ENCODE results near the gene ALKBH3. TPM values are rescaled to one million over a fixed set of nuclear protein-coding genes. Genes with fewer than 3 reads are reported as not detected.

Gene ALKBH3
- total RNA-seq, 1 donor from 2014 or later: 40.5 TPM

- TF ChIP-seq, protein P1, sequence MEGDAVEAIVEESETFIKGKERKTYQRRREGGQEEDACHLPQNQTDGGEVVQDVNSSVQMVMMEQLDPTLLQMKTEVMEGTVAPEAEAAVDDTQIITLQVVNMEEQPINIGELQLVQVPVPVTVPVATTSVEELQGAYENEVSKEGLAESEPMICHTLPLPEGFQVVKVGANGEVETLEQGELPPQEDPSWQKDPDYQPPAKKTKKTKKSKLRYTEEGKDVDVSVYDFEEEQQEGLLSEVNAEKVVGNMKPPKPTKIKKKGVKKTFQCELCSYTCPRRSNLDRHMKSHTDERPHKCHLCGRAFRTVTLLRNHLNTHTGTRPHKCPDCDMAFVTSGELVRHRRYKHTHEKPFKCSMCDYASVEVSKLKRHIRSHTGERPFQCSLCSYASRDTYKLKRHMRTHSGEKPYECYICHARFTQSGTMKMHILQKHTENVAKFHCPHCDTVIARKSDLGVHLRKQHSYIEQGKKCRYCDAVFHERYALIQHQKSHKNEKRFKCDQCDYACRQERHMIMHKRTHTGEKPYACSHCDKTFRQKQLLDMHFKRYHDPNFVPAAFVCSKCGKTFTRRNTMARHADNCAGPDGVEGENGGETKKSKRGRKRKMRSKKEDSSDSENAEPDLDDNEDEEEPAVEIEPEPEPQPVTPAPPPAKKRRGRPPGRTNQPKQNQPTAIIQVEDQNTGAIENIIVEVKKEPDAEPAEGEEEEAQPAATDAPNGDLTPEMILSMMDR (IDR thresholded peaks at IDR 0.05): no peak
- no peak overlapping the region for H3K27ac Mint-ChIP-seq
- H3K9me3 Mint-ChIP-seq: no peaks in the 10 kb centered on the region
- ChIA-PET CTCF (no interaction called here), POLR2A (no interaction called here)
- H3K4me3 Mint-ChIP-seq: no peak overlapping the region
- H3K4me1 Mint-ChIP-seq: no peaks in the 10 kb centered on the region
- peaks cover 12% of the 10 kb centered on the region for H3K27me3 Mint-ChIP-seq
- intact Hi-C loops (cut with micrococcal nuclease): no loop called here
- no peaks in the 10 kb centered on the region for H3K36me3 Mint-ChIP-seq (ENCODE audit: low read depth)
- ATAC-seq (ENCODE audit: low read depth) (no peak), DNase-seq (no peak)
Observed at GRCh38 chr11:43962383-43963278, 82.0 kb downstream of the ALKBH3 start.

- ChIA-PET POLR2A (no interaction called here), CTCF (no interaction called here)
- Mint-ChIP-seq H3K27me3 (peaks cover 18% of the 10 kb centered on the region), H3K9me3 (no peaks in the 10 kb centered on the region), H3K4me1 (no peaks in the 10 kb centered on the region), H3K4me3 (no peak overlapping the region), H3K36me3 (ENCODE audit: low read depth) (no peaks in the 10 kb centered on the region), H3K27ac (no peak overlapping the region)
- DNase-seq (no peak), ATAC-seq (ENCODE audit: low read depth) (no peak)
- intact Hi-C loops (cut with micrococcal nuclease): no loop called here
- TF ChIP-seq, protein P1 (IDR thresholded peaks at IDR 0.05): no peak
Observed at GRCh38 chr11:43963279-43963620, 82.6 kb downstream of the ALKBH3 start.

- DNase-seq (no peak), ATAC-seq (ENCODE audit: low read depth) (no peak)
- no peaks in the 10 kb centered on the region for H3K4me1 Mint-ChIP-seq
- H3K4me3 Mint-ChIP-seq: no peak overlapping the region
- H3K27me3 Mint-ChIP-seq: peaks cover 17% of the 10 kb centered on the region
- ChIA-PET CTCF (no interaction called here), POLR2A (no interaction called here)
- TF ChIP-seq, protein P1 (IDR thresholded peaks at IDR 0.05): no peak
- H3K27ac Mint-ChIP-seq: no peak overlapping the region
- H3K9me3 Mint-ChIP-seq: no peaks in the 10 kb centered on the region
- no peaks in the 10 kb centered on the region for H3K36me3 Mint-ChIP-seq (ENCODE audit: low read depth)
- intact Hi-C loops (cut with micrococcal nuclease): no loop called here
Observed at GRCh38 chr11:43967661-43968060, 87.0 kb downstream of the ALKBH3 start.

GRCh38 chr11:43968719-43969118, 88.1 kb downstream of the ALKBH3 start:
- ATAC-seq (ENCODE audit: low read depth) (no peak), DNase-seq (no peak)
- no peak overlapping the region for H3K27ac Mint-ChIP-seq
- no peaks in the 10 kb centered on the region for H3K36me3 Mint-ChIP-seq (ENCODE audit: low read depth)
- intact Hi-C loops (cut with micrococcal nuclease): no loop called here
- no peaks in the 10 kb centered on the region for H3K4me1 Mint-ChIP-seq
- TF ChIP-seq, protein P1 (IDR thresholded peaks at IDR 0.05): no peak
- peaks cover 14% of the 10 kb centered on the region for H3K27me3 Mint-ChIP-seq
- H3K9me3 Mint-ChIP-seq: no peaks in the 10 kb centered on the region
- POLR2A ChIA-PET: no interaction called here
- no peak overlapping the region for H3K4me3 Mint-ChIP-seq
- CTCF ChIA-PET: no interaction called here

GRCh38 chr11:43969543-43969942, 88.9 kb downstream of the ALKBH3 start:
- ChIA-PET POLR2A (no interaction called here), CTCF (no interaction called here)
- no peak overlapping the region for H3K27ac Mint-ChIP-seq
- no peaks in the 10 kb centered on the region for H3K4me1 Mint-ChIP-seq
- peaks cover 14% of the 10 kb centered on the region for H3K27me3 Mint-ChIP-seq
- ATAC-seq (ENCODE audit: low read depth) (no peak), DNase-seq (no peak)
- H3K4me3 Mint-ChIP-seq: no peak overlapping the region
- H3K9me3 Mint-ChIP-seq: peaks cover 4% of the 10 kb centered on the region
- TF ChIP-seq, protein P1 (IDR thresholded peaks at IDR 0.05): no peak
- no peaks in the 10 kb centered on the region for H3K36me3 Mint-ChIP-seq (ENCODE audit: low read depth)
- intact Hi-C loops (cut with micrococcal nuclease): no loop called here

Other genes starting within 250 kb of the ALKBH3 start
- gene HSD17B12, start 200.1 kb upstream of the ALKBH3 start, total RNA-seq: 56.8 and 58.3 TPM in 2 replicates
- not detected in 2 replicates for gene C11orf96, start 61.8 kb downstream of the ALKBH3 start, total RNA-seq
- gene ACCSL, start 167.2 kb downstream of the ALKBH3 start, total RNA-seq: not detected in 2 replicates
- 22.4 and 27.0 TPM in 2 replicates for gene ACCS, start 185.4 kb downstream of the ALKBH3 start, total RNA-seq
- 21.9 and 22.1 TPM in 2 replicates for gene EXT2, start 214.8 kb downstream of the ALKBH3 start, total RNA-seq

All from activated B cell treated with CpG ODN at 0.5 μM for 24 hours (primary cell).